HCT116 (cell line): Measurements from ENCODE around the gene HCAR3. TPM values are rescaled to one million over a fixed set of nuclear protein-coding genes. Genes with fewer than 3 reads are reported as not detected.

ENCODE experiments used
- ATAC-seq: fragments of 200-7000 bp; cut with Tn5 transposase; 2 replicates; pipeline ENCODE4 v1.9.1; 2020; ENCODE audit warnings: mild to moderate bottlenecking, moderate library complexity
- BruUV-seq: library from RNA; stranded (reverse); fragments of 400-500 nt; replicated peaks from 2 replicates; lab custom pipeline; 2021; lab: Mats Ljungman, UMichigan
- CTCF ChIA-PET: fragments of 300-600 bp; sonication (Branson Sonifier 250); formaldehyde crosslinking; loops from one replicate; lab custom pipeline; 2021; ENCODE audit warnings: antibody characterized with exemption; lab: Charles Lee
- POLR2A ChIA-PET: fragments of 300-600, 350-600 bp; sonication (Branson Sonifier 250); formaldehyde crosslinking; loops from one replicate; lab custom pipeline; 2021; ENCODE audit warnings: antibody characterized with exemption; lab: Charles Lee
- RAD21 ChIA-PET, 2 experiments: fragments of 300-600 bp; sonication (Branson Sonifier 250); formaldehyde crosslinking; loops; one replicate each; lab custom pipeline; 2023; ENCODE audit warnings: low total read pairs in 2 of 2; ENCODE audit not compliant: uncharacterized antibody in 2 of 2, unreplicated experiment in 2 of 2, low non-redundant PET in 1 of 2; lab: Charles Lee
- DNase-seq: peaks from one replicate; pipeline ENCODE4 v3.0.0-alpha.2; 2010; ENCODE audit warnings: low read depth, low spot score
- H2AFZ ChIP-seq: fragments of 200-600 bp; shearing (Covaris generic), sonication (generic); 2 replicates; pipeline ENCODE4 v1.6.1; 2017; ENCODE audit warnings: low read depth, mixed run types, mixed read lengths, antibody characterized with exemption, low read length; ENCODE audit not compliant: poor library complexity, severe bottlenecking
- H3K27ac ChIP-seq: 2 replicates; pipeline ENCODE4 v1.5.1; 2012; ENCODE audit warnings: low read depth, low read length
- H3K27me3 ChIP-seq: fragments of 200-600 bp; sonication (generic); 2 replicates; pipeline ENCODE4 v1.6.1; 2016; ENCODE audit warnings: mixed run types, low read length, mixed read lengths; ENCODE audit not compliant: insufficient read depth
- H3K36me3 ChIP-seq, 2 experiments: fragments of 200-500 bp in 1 of 2; fragments of 200-600 bp in 1 of 2; sonication (Bioruptor generic) in 1 of 2; sonication (generic) in 1 of 2; 2 replicates each; pipeline versions ENCODE4 v1.5.1 to v1.6.1; 2014 to 2016; ENCODE audit warnings: low read length in 2 of 2, inconsistent platforms in 1 of 2, mixed read lengths in 1 of 2, mixed run types in 1 of 2; ENCODE audit not compliant: insufficient read depth in 2 of 2, control insufficient read depth in 1 of 2
- H3K4me1 ChIP-seq, 2 experiments: fragments of 200-600 bp in 1 of 2; sonication (generic) in 1 of 2; 2 replicates each; pipeline versions ENCODE4 v1.5.1 to v1.6.1; 2012 to 2017; ENCODE audit warnings: low read length in 2 of 2, inconsistent platforms in 1 of 2, mild to moderate bottlenecking in 1 of 2, mixed read lengths in 1 of 2, mixed run types in 1 of 2, moderate library complexity in 1 of 2; ENCODE audit not compliant: insufficient read depth in 2 of 2, control insufficient read depth in 1 of 2
- H3K4me2 ChIP-seq: fragments of 200-600 bp; sonication (generic); 2 replicates; pipeline ENCODE4 v1.6.1; 2017; ENCODE audit warnings: mixed run types, low read length, mixed read lengths
- H3K4me3 ChIP-seq, 2 experiments: fragments of 200-600 bp in 1 of 2; sonication (generic) in 1 of 2; replicated peaks in 1 of 2; 2 replicates each; pipeline ENCODE4 v1.5.1; 2011 to 2016; ENCODE audit warnings: low read length in 2 of 2, control low read depth in 1 of 2, low read depth in 1 of 2, mild to moderate bottlenecking in 1 of 2, mixed read lengths in 1 of 2, mixed run types in 1 of 2
- H3K79me2 ChIP-seq: fragments of 200-600 bp; sonication (generic); 2 replicates; pipeline ENCODE4 v1.6.1; 2017; ENCODE audit warnings: mild to moderate bottlenecking, mixed run types, low read length, moderate library complexity, mixed read lengths; ENCODE audit not compliant: insufficient read depth
- H3K9ac ChIP-seq: fragments of 200-600 bp; sonication (generic); 2 replicates; pipeline ENCODE4 v1.6.1; 2016; ENCODE audit warnings: low read length, mixed read lengths
- H3K9me2 ChIP-seq: fragments of 200-600 bp; sonication (generic), shearing (Covaris generic); 2 replicates; pipeline ENCODE4 v1.6.1; 2017; ENCODE audit warnings: mixed run types, mild to moderate bottlenecking, moderate library complexity; ENCODE audit not compliant: insufficient read depth
- H3K9me3 ChIP-seq, 2 experiments: fragments of 200-500 bp in 1 of 2; fragments of 200-600 bp in 1 of 2; sonication (Bioruptor generic) in 1 of 2; sonication (generic) in 1 of 2; 2 replicates each; pipeline ENCODE4 v1.6.1; 2014 to 2017; ENCODE audit warnings: low read length in 2 of 2, mixed read lengths in 2 of 2, inconsistent platforms in 1 of 2, low read depth in 1 of 2, mild to moderate bottlenecking in 1 of 2, mixed run types in 1 of 2, moderate library complexity in 1 of 2; ENCODE audit not compliant: control insufficient read depth in 1 of 2, insufficient read depth in 1 of 2
- H4K20me1 ChIP-seq: fragments of 200-600 bp; sonication (generic), shearing (Covaris generic); 2 replicates; pipeline ENCODE4 v1.6.1; 2017; ENCODE audit warnings: mixed run types, mild to moderate bottlenecking, moderate library complexity; ENCODE audit not compliant: insufficient read depth
- EGR1 ChIP-seq: IDR thresholded peaks from 2 replicates; pipeline ENCODE4 v1.6.1; 2012; ENCODE audit warnings: low read depth
- EZH2 ChIP-seq: fragments of 200-600 bp; sonication (generic); IDR thresholded peaks from 2 replicates; pipeline ENCODE4 v1.6.1; 2017; ENCODE audit warnings: antibody characterized with exemption, mixed run types
- EZH2phosphoT487 ChIP-seq: fragments of 200-600 bp; IDR thresholded peaks from 2 replicates; pipeline ENCODE4 v1.6.1; 2018; ENCODE audit warnings: antibody characterized with exemption, borderline replicate concordance
- FOSL1 ChIP-seq: IDR thresholded peaks from 2 replicates; pipeline ENCODE4 v1.6.1; 2012; ENCODE audit warnings: low read depth
- JUND ChIP-seq: IDR thresholded peaks from 2 replicates; pipeline ENCODE4 v1.6.1; 2012
- TCF7L2 ChIP-seq: IDR thresholded peaks from 2 replicates; pipeline ENCODE4 v1.7.0; 2011; ENCODE audit warnings: borderline replicate concordance, inconsistent platforms; ENCODE audit not compliant: insufficient read depth, insufficient read length; ENCODE audit errors: extremely low read depth
- ZNF274 ChIP-seq: fragments of 200-500 bp; sonication (Bioruptor generic); IDR thresholded peaks from 2 replicates; pipeline ENCODE4 v1.6.1; 2014; ENCODE audit warnings: mild to moderate bottlenecking, low read depth, low read length, inconsistent platforms
- intact Hi-C: fragments of 100-400 bp; cut with micrococcal nuclease; formaldehyde crosslinking; loops from 2 replicates; pipeline ENCODE4 v1.10.0; 2022
- total RNA-seq: library from RNA; stranded (reverse); gene quantifications from one replicate; pipeline ENCODE4 v1.2.1, GENCODE V29; 2021; ENCODE audit not compliant: unreplicated experiment
- TF ChIP-seq, protein P1 (sequence below): IDR thresholded peaks from 2 replicates; pipeline ENCODE4 v1.6.1; 2012; ENCODE audit warnings: low read depth
- TF ChIP-seq, protein P2 (sequence below): IDR thresholded peaks from 2 replicates; pipeline ENCODE4 v1.6.1; 2012

HCAR3 gene
- total RNA-seq, 1 experiment from 2014 or later = not detected

DNA sequence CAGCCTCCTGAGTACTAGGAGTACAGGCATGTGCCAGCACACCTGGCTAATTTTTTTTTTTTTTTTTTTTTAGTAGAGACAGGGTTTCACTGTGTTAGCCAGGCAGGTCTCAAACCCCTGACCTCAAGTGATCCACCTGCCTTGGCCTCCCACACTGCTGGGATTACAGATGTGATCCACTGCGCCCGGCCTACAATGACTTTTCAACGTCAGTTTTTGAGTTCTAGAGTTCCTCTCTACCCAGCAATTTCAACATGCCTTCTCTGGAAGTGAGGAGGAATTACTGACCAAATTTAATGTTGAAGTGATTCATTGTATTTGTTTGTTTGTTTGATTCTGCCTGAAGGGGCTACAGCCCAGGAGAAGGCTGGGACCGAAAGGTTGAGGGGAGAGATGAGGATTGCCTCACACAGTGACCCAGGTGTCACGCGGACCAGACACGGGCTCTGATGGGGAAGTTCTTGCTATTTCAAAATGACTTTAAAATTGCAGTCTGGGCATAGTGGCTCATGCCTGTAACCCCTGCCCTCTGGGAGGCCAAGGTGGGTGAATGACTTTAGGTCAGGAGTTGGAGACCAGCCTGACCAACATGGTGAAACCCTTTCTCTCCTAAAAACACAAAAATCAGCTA lies 27.4 kb upstream of the HCAR3 start:
- TF ChIP-seq ZNF274 (no peak), TCF7L2 (no peak), EZH2phosphoT487 (no peak), FOSL1 (no peak), EZH2 (no peak), EGR1 (no peak), JUND (no peak)
- TF ChIP-seq, protein P1, sequence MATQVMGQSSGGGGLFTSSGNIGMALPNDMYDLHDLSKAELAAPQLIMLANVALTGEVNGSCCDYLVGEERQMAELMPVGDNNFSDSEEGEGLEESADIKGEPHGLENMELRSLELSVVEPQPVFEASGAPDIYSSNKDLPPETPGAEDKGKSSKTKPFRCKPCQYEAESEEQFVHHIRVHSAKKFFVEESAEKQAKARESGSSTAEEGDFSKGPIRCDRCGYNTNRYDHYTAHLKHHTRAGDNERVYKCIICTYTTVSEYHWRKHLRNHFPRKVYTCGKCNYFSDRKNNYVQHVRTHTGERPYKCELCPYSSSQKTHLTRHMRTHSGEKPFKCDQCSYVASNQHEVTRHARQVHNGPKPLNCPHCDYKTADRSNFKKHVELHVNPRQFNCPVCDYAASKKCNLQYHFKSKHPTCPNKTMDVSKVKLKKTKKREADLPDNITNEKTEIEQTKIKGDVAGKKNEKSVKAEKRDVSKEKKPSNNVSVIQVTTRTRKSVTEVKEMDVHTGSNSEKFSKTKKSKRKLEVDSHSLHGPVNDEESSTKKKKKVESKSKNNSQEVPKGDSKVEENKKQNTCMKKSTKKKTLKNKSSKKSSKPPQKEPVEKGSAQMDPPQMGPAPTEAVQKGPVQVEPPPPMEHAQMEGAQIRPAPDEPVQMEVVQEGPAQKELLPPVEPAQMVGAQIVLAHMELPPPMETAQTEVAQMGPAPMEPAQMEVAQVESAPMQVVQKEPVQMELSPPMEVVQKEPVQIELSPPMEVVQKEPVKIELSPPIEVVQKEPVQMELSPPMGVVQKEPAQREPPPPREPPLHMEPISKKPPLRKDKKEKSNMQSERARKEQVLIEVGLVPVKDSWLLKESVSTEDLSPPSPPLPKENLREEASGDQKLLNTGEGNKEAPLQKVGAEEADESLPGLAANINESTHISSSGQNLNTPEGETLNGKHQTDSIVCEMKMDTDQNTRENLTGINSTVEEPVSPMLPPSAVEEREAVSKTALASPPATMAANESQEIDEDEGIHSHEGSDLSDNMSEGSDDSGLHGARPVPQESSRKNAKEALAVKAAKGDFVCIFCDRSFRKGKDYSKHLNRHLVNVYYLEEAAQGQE = no peak
- TF ChIP-seq, protein P2, sequence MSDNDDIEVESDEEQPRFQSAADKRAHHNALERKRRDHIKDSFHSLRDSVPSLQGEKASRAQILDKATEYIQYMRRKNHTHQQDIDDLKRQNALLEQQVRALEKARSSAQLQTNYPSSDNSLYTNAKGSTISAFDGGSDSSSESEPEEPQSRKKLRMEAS = no peak
- TF ChIP-seq, all 23 proteins: peak for 0
- Histone ChIP-seq H3K4me3 (no peak overlapping the region), H3K4me1 (no peaks in the 10 kb centered on the region), H3K9ac (no peak overlapping the region), H2AFZ (no peak overlapping the region), H3K27me3 (no peaks in the 10 kb centered on the region), H4K20me1 (no peaks in the 10 kb centered on the region), H3K36me3 (no peaks in the 10 kb centered on the region), H3K79me2 (no peaks in the 10 kb centered on the region), H3K9me2 (no peaks in the 10 kb centered on the region), H3K4me2 (no peak overlapping the region), H3K27ac (no peak overlapping the region), H3K9me3 (no peaks in the 10 kb centered on the region)
- RAD21 ChIA-PET = no interaction called here
- intact Hi-C loops = no loop called here
- POLR2A ChIA-PET = no interaction called here
- CTCF ChIA-PET = no interaction called here
- ATAC-seq (no peak), DNase-seq (no peak)
- no TSS peak for BruUV-seq
